ENCODE data around the gene ABCA4. TPM values are rescaled to one million over a fixed set of nuclear protein-coding genes. Genes with fewer than 3 reads are reported as not detected.

Gene ABCA4
- total RNA-seq, 1 donor from 2014 or later = 0.19 TPM

GRCh38 chr1:94067196-94067595 lies 53.8 kb downstream of the ABCA4 start:
- DNase-seq (ENCODE audit: low spot score) = no peak
- intact Hi-C loops (cut with DNase I) = no loop called here

- intact Hi-C loops (cut with DNase I) = loop anchor here (2.0 to 5.0 kb wide), 2 partner anchors 129 to 173 kb away; partner anchors contain the start of gene ARHGAP29
- DNase-seq (ENCODE audit: low spot score) = no peak
Measured at GRCh38 chr1:94063379-94063778, 57.6 kb downstream of the ABCA4 start.

GRCh38 chr1:94061513-94062443 lies 59.2 kb downstream of the ABCA4 start:
- DNase-seq (ENCODE audit: low spot score) = no peak
- intact Hi-C loops (cut with DNase I) = loop anchor here (1.0 to 5.0 kb wide), 4 partner anchors 17 to 274 kb away; partner anchors contain the start of gene ARHGAP29

- intact Hi-C loops (cut with DNase I) = loop anchor here (1.0 to 5.0 kb wide), 3 partner anchors 16 to 275 kb away; no protein-coding TSS in a partner anchor
- no peak for DNase-seq (ENCODE audit: low spot score)
Measured at GRCh38 chr1:94060720-94061119, 60.2 kb downstream of the ABCA4 start.

- no peak for DNase-seq (ENCODE audit: low spot score)
- intact Hi-C loops (cut with DNase I) = no loop called here
Measured at GRCh38 chr1:94058766-94059165, 62.2 kb downstream of the ABCA4 start.

GRCh38 chr1:94056996-94057395 lies 64.0 kb downstream of the ABCA4 start:
- intact Hi-C loops (cut with DNase I) = no loop called here
- no peak for DNase-seq (ENCODE audit: low spot score)

GRCh38 chr1:94056171-94056570 lies 64.8 kb downstream of the ABCA4 start:
- intact Hi-C loops (cut with DNase I) = no loop called here
- DNase-seq (ENCODE audit: low spot score) = no peak

GRCh38 chr1:94055459-94056122 lies 65.4 kb downstream of the ABCA4 start:
- intact Hi-C loops (cut with DNase I) = no loop called here
- DNase-seq (ENCODE audit: low spot score) = no peak

- intact Hi-C loops (cut with DNase I) = no loop called here
- DNase-seq (ENCODE audit: low spot score) = no peak
Measured at GRCh38 chr1:94050675-94051074, 70.3 kb downstream of the ABCA4 start.

GRCh38 chr1:94050254-94050653 lies 70.7 kb downstream of the ABCA4 start:
- intact Hi-C loops (cut with DNase I) = no loop called here
- no peak for DNase-seq (ENCODE audit: low spot score)

GRCh38 chr1:94049791-94050190 lies 71.2 kb downstream of the ABCA4 start:
- DNase-seq (ENCODE audit: low spot score) = no peak
- intact Hi-C loops (cut with DNase I) = loop anchor here (5.0 kb wide), 3 partner anchors 188 to 413 kb away; partner anchors contain the start of gene ARHGAP29

- intact Hi-C loops (cut with DNase I) = loop anchor here (5.0 kb wide), 3 partner anchors 189 to 414 kb away; partner anchors contain the start of gene ARHGAP29
- DNase-seq (ENCODE audit: low spot score) = no peak
Measured at GRCh38 chr1:94048413-94049164, 72.4 kb downstream of the ABCA4 start.

GRCh38 chr1:94047949-94048348 lies 73.0 kb downstream of the ABCA4 start:
- intact Hi-C loops (cut with DNase I) = loop anchor here (5.0 kb wide), 3 partner anchors 189 to 414 kb away; partner anchors contain the start of gene ARHGAP29

GRCh38 chr1:94045465-94046056 lies 75.4 kb downstream of the ABCA4 start:
- DNase-seq (ENCODE audit: low spot score) = peak; percentile 90
- intact Hi-C loops (cut with DNase I) = loop anchor here (2.0 to 5.0 kb wide), 4 partner anchors 15 to 417 kb away; partner anchors contain the start of gene ARHGAP29

More at GRCh38 chr1:94047949-94048348, 73.0 kb downstream of the ABCA4 start:
- no peak for DNase-seq (ENCODE audit: low spot score)

- intact Hi-C loops (cut with DNase I) = loop anchor here (2.0 to 5.0 kb wide), 4 partner anchors 16 to 417 kb away; partner anchors contain the start of gene ARHGAP29
Measured at GRCh38 chr1:94044891-94045290, 76.1 kb downstream of the ABCA4 start.

GRCh38 chr1:94044290-94044790 lies 76.6 kb downstream of the ABCA4 start:
- intact Hi-C loops (cut with DNase I) = loop anchor here (2.0 kb wide), 1 partner anchor 16 kb away; no protein-coding TSS in a partner anchor
- no peak for DNase-seq (ENCODE audit: low spot score)

More at GRCh38 chr1:94044891-94045290, 76.1 kb downstream of the ABCA4 start:
- no peak for DNase-seq (ENCODE audit: low spot score)

- no peak for DNase-seq (ENCODE audit: low spot score)
- intact Hi-C loops (cut with DNase I) = loop anchor here (2.0 kb wide), 1 partner anchor 17 kb away; no protein-coding TSS in a partner anchor
Measured at GRCh38 chr1:94043738-94044289, 77.1 kb downstream of the ABCA4 start.

GRCh38 chr1:94042388-94042787 lies 78.6 kb downstream of the ABCA4 start:
- intact Hi-C loops (cut with DNase I) = no loop called here

More at GRCh38 chr1:94042388-94042787, 78.6 kb downstream of the ABCA4 start:
- no peak for DNase-seq (ENCODE audit: low spot score)

Measured in cardiac septum (tissue), 1 donor.